NCI-H146 (cell line): ENCODE data around the gene NIPA2.

Source experiments
- DNase-seq: peaks from one replicate; lab custom pipeline; 2025; lab: John Stamatoyannopoulos, UW

Gene NIPA2

GRCh38 chr15:22877607-22878006 lies 39.1 kb downstream of the NIPA2 start:
- DNase-seq = no peak

GRCh38 chr15:22878103-22878502 lies 39.6 kb downstream of the NIPA2 start:
- DNase-seq = no peak

GRCh38 chr15:22880068-22880980 lies 41.9 kb downstream of the NIPA2 start:
- DNase-seq = no peak

- no peak for DNase-seq
These were observed 42.7 kb downstream of the NIPA2 start for GRCh38 chr15:22880981-22881738.

- no peak for DNase-seq
These were observed 43.4 kb downstream of the NIPA2 start for GRCh38 chr15:22881739-22882440.

GRCh38 chr15:22883196-22883595 lies 44.7 kb downstream of the NIPA2 start:
- DNase-seq = no peak

GRCh38 chr15:22884344-22884743 lies 45.9 kb downstream of the NIPA2 start:
- DNase-seq = no peak

GRCh38 chr15:22885120-22885519 lies 46.7 kb downstream of the NIPA2 start:
- no peak for DNase-seq

GRCh38 chr15:22887157-22887951 lies 48.9 kb downstream of the NIPA2 start:
- DNase-seq = no peak

GRCh38 chr15:22888120-22888859 lies 49.8 kb downstream of the NIPA2 start:
- DNase-seq = no peak

GRCh38 chr15:22889146-22889818 lies 50.8 kb downstream of the NIPA2 start:
- no peak for DNase-seq

GRCh38 chr15:22890296-22890695 lies 51.8 kb downstream of the NIPA2 start:
- DNase-seq = no peak

GRCh38 chr15:22891426-22892210 lies 53.2 kb downstream of the NIPA2 start:
- no peak for DNase-seq

GRCh38 chr15:22892333-22892732 lies 53.9 kb downstream of the NIPA2 start:
- DNase-seq = no peak

GRCh38 chr15:22893081-22893480 lies 54.6 kb downstream of the NIPA2 start:
- no peak for DNase-seq

GRCh38 chr15:22893881-22894280 lies 55.4 kb downstream of the NIPA2 start:
- DNase-seq = no peak

GRCh38 chr15:22895465-22896190 lies 57.2 kb downstream of the NIPA2 start:
- no peak for DNase-seq

- no peak for DNase-seq
These were observed 63.6 kb downstream of the NIPA2 start for GRCh38 chr15:22902046-22902445.

- no peak for DNase-seq
These were observed 64.1 kb downstream of the NIPA2 start for GRCh38 chr15:22902578-22902977.
